ENCODE measurements around the gene IFI35. TPM values are rescaled to one million over a fixed set of nuclear protein-coding genes. Genes with fewer than 3 reads are reported as not detected.

Gene IFI35
- total and polyA plus RNA-seq, 9 of the 15 experiments (the other 6 are each of a cell fraction or from before 2014, with no cell fraction given) = 4.4 to 13.1 (median 10.2) TPM

- TF ChIP-seq, protein P1, sequence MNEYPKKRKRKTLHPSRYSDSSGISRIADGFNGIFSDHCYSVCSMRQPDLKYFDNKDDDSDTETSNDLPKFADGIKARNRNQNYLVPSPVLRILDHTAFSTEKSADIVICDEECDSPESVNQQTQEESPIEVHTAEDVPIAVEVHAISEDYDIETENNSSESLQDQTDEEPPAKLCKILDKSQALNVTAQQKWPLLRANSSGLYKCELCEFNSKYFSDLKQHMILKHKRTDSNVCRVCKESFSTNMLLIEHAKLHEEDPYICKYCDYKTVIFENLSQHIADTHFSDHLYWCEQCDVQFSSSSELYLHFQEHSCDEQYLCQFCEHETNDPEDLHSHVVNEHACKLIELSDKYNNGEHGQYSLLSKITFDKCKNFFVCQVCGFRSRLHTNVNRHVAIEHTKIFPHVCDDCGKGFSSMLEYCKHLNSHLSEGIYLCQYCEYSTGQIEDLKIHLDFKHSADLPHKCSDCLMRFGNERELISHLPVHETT (CRISPR knock-in tag; conservative IDR thresholded peaks at IDR 0.05 in 1 of 2, IDR thresholded peaks at IDR 0.05 in 1 of 2) = no peak
- TF ChIP-seq CBFA2T3 (IDR thresholded peaks at IDR 0.05) (no peak), CEBPG (CRISPR knock-in tag; IDR thresholded peaks at IDR 0.05) (peak; percentile 32; the same call in 1 of the 2 replicates), CEBPG (tag; conservative IDR thresholded peaks at IDR 0.05 in 1 of 2, IDR thresholded peaks at IDR 0.05 in 1 of 2) (no peak; a peak in 1 of 4 replicates), TEAD1 (CRISPR knock-in tag; IDR thresholded peaks at IDR 0.05) (no peak), C11orf30 (IDR thresholded peaks at IDR 0.05; ENCODE audit: low read depth) (no peak), NFYB (IDR thresholded peaks at IDR 0.05; ENCODE audit: extremely low read depth, insufficient read length) (no peak), ZNF830 (CRISPR knock-in tag; IDR thresholded peaks at IDR 0.05) (no peak), RCOR1 (IDR thresholded peaks at IDR 0.05; ENCODE audit: borderline replicate concordance in 1 of 2, low read depth in 2 of 2, low read length in 2 of 2) (peak in 1 of 2 experiments; percentile 41; a peak in 1 of 4 replicates), PHB (CRISPR knock-in tag; IDR thresholded peaks at IDR 0.05) (no peak), DDX20 (tag; IDR thresholded peaks at IDR 0.05; ENCODE audit: low read depth) (no peak), BRD9 (IDR thresholded peaks at IDR 0.05; ENCODE audit: low read depth, partially characterized antibody) (no peak), GMEB1 (CRISPR knock-in tag; IDR thresholded peaks at IDR 0.05) (no peak), TAF15 (IDR thresholded peaks at IDR 0.05; ENCODE audit: low read depth, low read length) (no peak), MEF2A (IDR thresholded peaks at IDR 0.05; ENCODE audit: control insufficient read depth, low read depth, low read length) (no peak), RFX5 (IDR thresholded peaks at IDR 0.05; ENCODE audit: low read depth, low read length) (no peak), ZNF584 (CRISPR knock-in tag; IDR thresholded peaks at IDR 0.05; ENCODE audit: low read depth) (peak; percentile 49; the same call in 1 of the 2 replicates), KDM1A (IDR thresholded peaks at IDR 0.05) (no peak), ZZZ3 (IDR thresholded peaks at IDR 0.05) (no peak), CEBPB (tag; IDR thresholded peaks at IDR 0.05) (no peak), BRF1 (IDR thresholded peaks at IDR 0.05; ENCODE audit: borderline replicate concordance, extremely low read depth, insufficient read length) (no peak), L3MBTL2 (IDR thresholded peaks at IDR 0.05) (no peak), SMAD4 (CRISPR knock-in tag; conservative IDR thresholded peaks at IDR 0.05) (no peak), JUND (IDR thresholded peaks at IDR 0.05; ENCODE audit: borderline replicate concordance, low read depth, low read length) (no peak), JUND (tag; IDR thresholded peaks at IDR 0.05; ENCODE audit: borderline replicate concordance, low read depth, low read length) (no peak), SMAD1 (IDR thresholded peaks at IDR 0.05; ENCODE audit: low read depth, low read length, partially characterized antibody) (no peak), HNRNPK (IDR thresholded peaks at IDR 0.05; ENCODE audit: low read depth, low read length, poor library complexity, severe bottlenecking) (no peak), RFX1 (IDR thresholded peaks at IDR 0.05) (no peak)
Measured at GRCh38 chr17:43020030-43020621, 13.5 kb downstream of the IFI35 start (continued).
